ENCODE results near the gene GJB3.

Gene GJB3

GRCh38 chr1:34746785-34747637 lies 34.0 kb upstream of the GJB3 start:
- no peak for TF ChIP-seq CTCF (IDR thresholded peaks at IDR 0.05; ENCODE audit: insufficient read depth, low read length, poor library complexity, severe bottlenecking)
- Histone ChIP-seq H3K4me3 (replicated peaks; ENCODE audit: low read depth, low read length) (no peak overlapping the region), H3K36me3 (ENCODE audit: control insufficient read depth, insufficient read depth, low read length) (no peaks in the 10 kb centered on the region), H3K27me3 (replicated peaks; ENCODE audit: control insufficient read depth, insufficient read depth, low read length) (peaks cover 2% of the 10 kb centered on the region; the same call in 1 of the 2 replicates)
- no peak for DNase-seq (ENCODE audit: extremely low read depth, insufficient read length)

GRCh38 chr1:34747638-34747941 lies 33.4 kb upstream of the GJB3 start:
- Histone ChIP-seq H3K27me3 (replicated peaks; ENCODE audit: control insufficient read depth, insufficient read depth, low read length) (peaks cover 2% of the 10 kb centered on the region; the same call in 1 of the 2 replicates), H3K36me3 (ENCODE audit: control insufficient read depth, insufficient read depth, low read length) (no peaks in the 10 kb centered on the region), H3K4me3 (replicated peaks; ENCODE audit: low read depth, low read length) (no peak overlapping the region)
- DNase-seq (ENCODE audit: extremely low read depth, insufficient read length), result no peak
- TF ChIP-seq CTCF (IDR thresholded peaks at IDR 0.05; ENCODE audit: insufficient read depth, low read length, poor library complexity, severe bottlenecking), result no peak

- Histone ChIP-seq H3K27me3 (replicated peaks; ENCODE audit: control insufficient read depth, insufficient read depth, low read length) (0 out of 2 replicates have a peak, but pooled peaks cover 2% of the 10 kb centered on the region), H3K36me3 (ENCODE audit: control insufficient read depth, insufficient read depth, low read length) (no peaks in the 10 kb centered on the region), H3K4me3 (replicated peaks; ENCODE audit: low read depth, low read length) (no peak overlapping the region)
- DNase-seq (ENCODE audit: extremely low read depth, insufficient read length), result no peak
- no peak for TF ChIP-seq CTCF (IDR thresholded peaks at IDR 0.05; ENCODE audit: insufficient read depth, low read length, poor library complexity, severe bottlenecking)
Observed at GRCh38 chr1:34749992-34750391, 31.0 kb upstream of the GJB3 start.

- H3K36me3 ChIP-seq (ENCODE audit: control insufficient read depth, insufficient read depth, low read length), result no peaks in the 10 kb centered on the region
- no peak for TF ChIP-seq CTCF (IDR thresholded peaks at IDR 0.05; ENCODE audit: insufficient read depth, low read length, poor library complexity, severe bottlenecking)
- H3K4me3 ChIP-seq (replicated peaks; ENCODE audit: low read depth, low read length), result no peak overlapping the region
- no peak for DNase-seq (ENCODE audit: extremely low read depth, insufficient read length)
- no peaks in the 10 kb centered on the region for H3K27me3 ChIP-seq (replicated peaks; ENCODE audit: control insufficient read depth, insufficient read depth, low read length)
Observed at GRCh38 chr1:34750610-34751009, 30.4 kb upstream of the GJB3 start.

- no peak for DNase-seq (ENCODE audit: extremely low read depth, insufficient read length)
- Histone ChIP-seq H3K4me3 (replicated peaks; ENCODE audit: low read depth, low read length) (no peak overlapping the region), H3K36me3 (ENCODE audit: control insufficient read depth, insufficient read depth, low read length) (no peaks in the 10 kb centered on the region), H3K27me3 (replicated peaks; ENCODE audit: control insufficient read depth, insufficient read depth, low read length) (no peaks in the 10 kb centered on the region; the same call in 1 of the 2 replicates)
- no peak for TF ChIP-seq CTCF (IDR thresholded peaks at IDR 0.05; ENCODE audit: insufficient read depth, low read length, poor library complexity, severe bottlenecking)
Observed at GRCh38 chr1:34753163-34753562, 27.9 kb upstream of the GJB3 start.

Data from GM06990 (cell line).